H1 (cell line): ENCODE data around the gene ITGA5. TPM values are rescaled to one million over a fixed set of nuclear protein-coding genes. Genes with fewer than 3 reads are reported as not detected.

Source experiments
- CTCF ChIA-PET: fragments of 300-600 bp; sonication (Branson Sonifier 250); formaldehyde crosslinking; loops from one replicate; lab custom pipeline; 2021; ENCODE audit not compliant: partially characterized antibody; lab: Charles Lee
- POLR2A ChIA-PET: fragments of 300-600 bp; sonication (Branson Sonifier 250); formaldehyde crosslinking; loops from one replicate; lab custom pipeline; 2021; ENCODE audit warnings: inconsistent platforms; ENCODE audit not compliant: partially characterized antibody; lab: Charles Lee
- DNase-seq, 2 experiments: peaks; one replicate each; pipeline versions ENCODE4 v3.0.0 to v3.0.0-alpha.2; 2010 to 2022; ENCODE audit warnings: low spot score in 2 of 2, low read depth in 1 of 2, mixed read lengths in 1 of 2
- FAIRE-seq: peaks from 2 replicates; lab custom pipeline; 2011; peaks lifted over from hg19 to GRCh38; lab: Jason Lieb, UNC
- H2AFZ ChIP-seq: 2 replicates; pipeline ENCODE4 v1.8.1; 2012; ENCODE audit warnings: low read length, inconsistent platforms
- H2AK5ac ChIP-seq: 2 replicates; pipeline ENCODE4 v1.6.1; 2013; ENCODE audit warnings: low read depth, low read length
- H2BK120ac ChIP-seq: replicated peaks from 2 replicates; pipeline ENCODE3; 2013; ENCODE audit warnings: low read depth, low read length, inconsistent platforms
- H2BK12ac ChIP-seq: 2 replicates; pipeline ENCODE4 v1.6.1; 2013; ENCODE audit warnings: low read depth, low read length
- H2BK15ac ChIP-seq: 2 replicates; pipeline ENCODE4 v1.6.1; 2013; ENCODE audit warnings: low read length
- H2BK20ac ChIP-seq: 2 replicates; pipeline ENCODE4 v1.6.1; 2013; ENCODE audit warnings: low read length
- H2BK5ac ChIP-seq: 2 replicates; pipeline ENCODE4 v1.6.1; 2013; ENCODE audit warnings: low read depth, low read length
- H3K14ac ChIP-seq: 2 replicates; pipeline ENCODE4 v1.6.1; 2013; ENCODE audit warnings: inconsistent platforms; ENCODE audit not compliant: insufficient read length
- H3K18ac ChIP-seq: 2 replicates; pipeline ENCODE4 v1.6.1; 2013; ENCODE audit warnings: low read length; ENCODE audit errors: extremely low read depth
- H3K23ac ChIP-seq: 2 replicates; pipeline ENCODE4 v1.6.1; 2013; ENCODE audit warnings: inconsistent platforms; ENCODE audit not compliant: insufficient read length
- H3K23me2 ChIP-seq: 2 replicates; pipeline ENCODE4 v1.6.1; 2013; ENCODE audit warnings: low read depth, low read length
- H3K27ac ChIP-seq: 2 replicates; pipeline ENCODE4 v1.6.1; 2011; ENCODE audit warnings: low read depth, low read length, inconsistent platforms
- H3K27me3 ChIP-seq, 4 experiments: replicated peaks in 1 of 4; 1 replicate in 1 of 4; 2 replicates in 3 of 4; pipeline versions ENCODE4 v1.6.1 to v1.8.1; 2011 to 2013; ENCODE audit warnings: low read length in 3 of 4, mild to moderate bottlenecking in 3 of 4, inconsistent platforms in 2 of 4, mixed read lengths in 2 of 4, moderate library complexity in 1 of 4; ENCODE audit not compliant: control insufficient read depth in 3 of 4, insufficient read depth in 3 of 4; ENCODE audit errors: extremely low read depth in 1 of 4
- H3K36me3 ChIP-seq, 4 experiments: 2 replicates each; pipeline versions ENCODE4 v1.6.1 to v1.8.1; 2011 to 2013; ENCODE audit warnings: mild to moderate bottlenecking in 4 of 4, low read length in 3 of 4, moderate library complexity in 2 of 4, control low read depth in 1 of 4, inconsistent platforms in 1 of 4; ENCODE audit not compliant: insufficient read depth in 4 of 4, control insufficient read depth in 2 of 4
- H3K4ac ChIP-seq: replicated peaks from 2 replicates; pipeline ENCODE3; 2013; ENCODE audit warnings: low read length, low read depth, mixed read lengths, inconsistent platforms; ENCODE audit not compliant: insufficient read length
- H3K4me1 ChIP-seq, 4 experiments: replicated peaks in 1 of 4; 1 replicate in 1 of 4; 2 replicates in 3 of 4; pipeline versions ENCODE4 v1.6.1 to v1.8.1; 2011 to 2013; ENCODE audit warnings: low read length in 3 of 4, inconsistent platforms in 2 of 4, mixed read lengths in 1 of 4; ENCODE audit not compliant: insufficient read depth in 4 of 4, control insufficient read depth in 3 of 4
- H3K4me2 ChIP-seq, 2 experiments: 2 replicates each; pipeline versions ENCODE4 v1.6.1 to v1.8.1; 2011 to 2013; ENCODE audit warnings: low read depth in 2 of 2, low read length in 2 of 2, control low read depth in 1 of 2, inconsistent platforms in 1 of 2, mild to moderate bottlenecking in 1 of 2; ENCODE audit not compliant: insufficient read depth in 1 of 2
- H3K4me3 ChIP-seq, 4 experiments: fragments of 200-600, 300-600 bp in 1 of 4; sonication (generic), shearing (Covaris generic), sonication (Bioruptor Twin) in 1 of 4; 2 replicates each; pipeline versions ENCODE4 v1.5.1 to v1.8.1; 2011 to 2016; ENCODE audit warnings: low read length in 4 of 4, low read depth in 3 of 4, control low read depth in 2 of 4, inconsistent platforms in 2 of 4, mild to moderate bottlenecking in 2 of 4, mixed read lengths in 1 of 4, moderate library complexity in 1 of 4; ENCODE audit not compliant: insufficient read depth in 2 of 4; ENCODE audit errors: extremely low read depth in 1 of 4
- H3K56ac ChIP-seq: replicated peaks from 2 replicates; pipeline ENCODE3; 2013; ENCODE audit warnings: low read depth, mild to moderate bottlenecking, mixed read lengths, low read length, inconsistent platforms; ENCODE audit not compliant: insufficient read length
- H3K79me1 ChIP-seq: 2 replicates; pipeline ENCODE4 v1.6.1; 2013; ENCODE audit warnings: low read depth, low read length, control low read depth
- H3K79me2 ChIP-seq, 2 experiments: 2 replicates each; pipeline versions ENCODE4 v1.6.1 to v1.8.1; 2012 to 2013; ENCODE audit warnings: low read length in 2 of 2, mild to moderate bottlenecking in 2 of 2, inconsistent platforms in 1 of 2; ENCODE audit not compliant: insufficient read depth in 2 of 2, control insufficient read depth in 1 of 2
- H3K9ac ChIP-seq, 4 experiments: replicated peaks in 1 of 4; 1 replicate in 1 of 4; 2 replicates in 3 of 4; pipeline versions ENCODE4 v1.6.1 to v1.8.1; 2011 to 2013; ENCODE audit warnings: low read depth in 3 of 4, low read length in 3 of 4, control low read depth in 2 of 4, mild to moderate bottlenecking in 2 of 4, moderate library complexity in 2 of 4, inconsistent platforms in 1 of 4; ENCODE audit errors: extremely low read depth in 1 of 4
- H3K9me3 ChIP-seq, 2 experiments: 2 replicates each; pipeline versions ENCODE4 v1.6.1 to v1.8.1; 2012 to 2013; ENCODE audit warnings: mild to moderate bottlenecking in 2 of 2, moderate library complexity in 2 of 2, control low read depth in 1 of 2, inconsistent platforms in 1 of 2, low read depth in 1 of 2, low read length in 1 of 2, mixed read lengths in 1 of 2; ENCODE audit not compliant: insufficient read depth in 2 of 2
- H4K20me1 ChIP-seq, 2 experiments: replicated peaks in 1 of 2; 2 replicates each; pipeline versions ENCODE3 to v1.8.1; 2011 to 2013; ENCODE audit warnings: inconsistent platforms in 2 of 2, low read length in 2 of 2, mild to moderate bottlenecking in 1 of 2; ENCODE audit not compliant: insufficient read depth in 2 of 2, control insufficient read depth in 1 of 2
- H4K5ac ChIP-seq: 2 replicates; pipeline ENCODE4 v1.6.1; 2013; ENCODE audit warnings: low read length, low read depth, mixed read lengths, inconsistent platforms; ENCODE audit not compliant: insufficient read length
- H4K8ac ChIP-seq: 2 replicates; pipeline ENCODE4 v1.8.0; 2013; ENCODE audit warnings: mild to moderate bottlenecking, moderate library complexity, low read length, inconsistent platforms; ENCODE audit not compliant: insufficient read depth; ENCODE audit errors: extremely low read depth
- H4K91ac ChIP-seq: replicated peaks from 2 replicates; pipeline ENCODE3; 2013; ENCODE audit warnings: low read length, mixed read lengths, inconsistent platforms; ENCODE audit not compliant: insufficient read length
- ASH2L ChIP-seq: fragments of 200-600, 300-600 bp; sonication (generic); IDR thresholded peaks from one replicate; pipeline ENCODE4 v1.7.1; 2017; ENCODE audit warnings: low read length
- BRCA1 ChIP-seq: IDR thresholded peaks from 2 replicates; pipeline ENCODE4 v1.6.1; 2012; ENCODE audit warnings: low read depth, low read length, improper control_type of control experiment
- EZH2 ChIP-seq: fragments of 200-600 bp; sonication (generic); IDR thresholded peaks from 2 replicates; pipeline ENCODE4 v1.7.1; 2012; ENCODE audit warnings: low read depth, mild to moderate bottlenecking, moderate library complexity, low read length, inconsistent platforms; ENCODE audit not compliant: severe bottlenecking
- MAFK ChIP-seq: IDR thresholded peaks from 2 replicates; pipeline ENCODE4 v1.6.1; 2012; ENCODE audit warnings: low read depth, mild to moderate bottlenecking, improper control_type of control experiment, low read length
- POLR2AphosphoS5 ChIP-seq: IDR thresholded peaks from 2 replicates; pipeline ENCODE4 v1.6.1; 2011; ENCODE audit warnings: low read depth, low read length
- WGBS, 2 experiments: shearing (Covaris generic) in 1 of 2; methylation state at CpG; one replicate each; pipeline versions ENCODE4 v1.1.6 to v1.1.7; 2013 to 2015; ENCODE audit warnings: low lambda C conversion rate in 2 of 2, mixed read lengths in 2 of 2, inconsistent platforms in 1 of 2, low coverage in 1 of 2, missing lambda C conversion rate in 1 of 2; ENCODE audit not compliant: insufficient replicate concordance in 2 of 2, insufficient coverage in 1 of 2, insufficient read length in 1 of 2; ENCODE audit errors: extremely low coverage in 1 of 2, missing lambda C conversion rate in 1 of 2; 5-methylcytosine and 5-hydroxymethylcytosine counted together
- polyA plus RNA-seq, 7 experiments: library from polyadenylated mRNA; depleted of rRNA in 3 of 7; stranded (reverse) in 5 of 7; unstranded in 2 of 7; fragments of >200 nt in 5 of 7; fragments of 200-250 nt in 2 of 7; gene quantifications; 1 replicate in 5 of 7; 2 replicates in 1 of 7; 4 replicates in 1 of 7; pipeline versions ENCODE4 v1.2.1 to v1.2.3, GENCODE V29; 2011 to 2013; ENCODE audit warnings: missing spikeins in 2 of 7, mixed read lengths in 2 of 7
- total RNA-seq: library from RNA; stranded (reverse); fragmentation: NEBNext Ultra II Directional; extraction: Animal tissue kit (Norgen Biotek cat#: 25700); gene quantifications from 2 replicates; pipeline ENCODE4 v1.2.1, GENCODE V29; 2021

Gene ITGA5
- total and polyA plus RNA-seq, 2 of the 8 experiments (the other 6 are each of a cell fraction or from before 2014, with no cell fraction given) = 11.6 to 19.4 TPM

- no peak for FAIRE-seq
- Histone ChIP-seq H3K79me1 (peaks cover 2% of the 10 kb centered on the region; the same call in 1 of the 2 replicates), H3K4me2 (no peak overlapping the region), H2AK5ac (no peak overlapping the region), H3K4me3 (no peak overlapping the region)
- WGBS, 2 experiments = 89% methylated on average over 5 of the region's 5 CpGs; no CpG with 5 or more reads in 1 of the 2 experiments
- TF ChIP-seq EZH2 = no peak
- TF ChIP-seq ASH2L = no peak
- TF ChIP-seq MAFK = no peak
- TF ChIP-seq BRCA1 = no peak
- no peak for TF ChIP-seq POLR2AphosphoS5
- TF ChIP-seq, all 59 proteins: peak for 0
- H3K27ac ChIP-seq = no peak overlapping the region
- ChIA-PET CTCF (interaction anchor here (1.2 to 2.6 kb wide), 3 partner anchors 8 to 32 kb away, joined by 3 to 23 read pairs (median 13); no protein-coding TSS in a partner anchor), POLR2A (no interaction called here)
- H3K27me3 ChIP-seq = no peaks in the 10 kb centered on the region
- no peaks in the 10 kb centered on the region for H3K79me2 ChIP-seq
- H4K91ac ChIP-seq = no peak overlapping the region
- H3K4ac ChIP-seq = no peak overlapping the region
- H3K23ac ChIP-seq = no peak overlapping the region
- no peak overlapping the region for H2BK5ac ChIP-seq
- no peak overlapping the region for H3K14ac ChIP-seq
- H4K5ac ChIP-seq = no peak overlapping the region
- no peak overlapping the region for H3K18ac ChIP-seq
- peaks cover 0 to 7% (median 3%) of the 10 kb centered on the region in 4 experiments; a peak in 4 of 8 replicates for H3K36me3 ChIP-seq
- no peak overlapping the region for H2BK15ac ChIP-seq
- H2BK12ac ChIP-seq = no peak overlapping the region
- no peak overlapping the region for H2BK120ac ChIP-seq
- H2AFZ ChIP-seq = no peak overlapping the region
- no peak for DNase-seq
- H4K8ac ChIP-seq = no peak overlapping the region
- peaks cover 0 to 7% (median under 1%) of the 10 kb centered on the region in 4 experiments; a peak in 3 of 7 replicates for H3K4me1 ChIP-seq
- no peaks in the 10 kb centered on the region for H3K23me2 ChIP-seq
- H4K20me1 ChIP-seq = peaks cover 2% of the 10 kb centered on the region in 2 experiments
- no peak overlapping the region for H2BK20ac ChIP-seq
- no peak overlapping the region for H3K9ac ChIP-seq
- H3K9me3 ChIP-seq = no peaks in the 10 kb centered on the region
- H3K56ac ChIP-seq = no peak overlapping the region
Measured at GRCh38 chr12:54407183-54407905, 11.7 kb downstream of the ITGA5 start.
